ENCODE results near the gene CBFA2T2.
"Not testable (repeated sequence)": the region's sequence is repeated elsewhere in the genome, so short reads cannot be mapped to it uniquely, and the experiment has no call there.

CBFA2T2 gene

DNA sequence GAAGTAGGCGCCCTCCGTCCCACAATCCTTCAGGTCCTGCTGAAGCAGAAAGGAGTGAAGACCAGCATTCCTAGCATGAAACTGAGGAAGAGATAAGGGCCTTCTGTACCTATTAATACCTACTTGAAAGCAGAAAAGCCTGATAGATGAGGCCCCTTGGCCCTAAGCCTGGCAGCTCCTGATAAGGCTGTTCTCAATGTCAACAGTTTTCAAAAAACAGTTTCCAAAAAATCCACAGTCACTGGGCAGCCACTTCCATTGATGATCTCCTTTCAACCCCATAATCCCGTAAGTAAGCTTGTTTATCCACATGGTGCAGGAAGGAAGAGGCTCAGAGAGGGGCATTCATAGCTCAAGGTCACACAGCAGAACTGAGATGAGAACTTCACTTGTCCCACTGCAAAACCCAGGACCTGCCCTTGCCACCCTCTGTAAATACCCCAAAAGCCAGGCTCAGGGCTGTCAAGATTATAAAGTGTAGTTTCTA is 199.1 kb downstream of the CBFA2T2 start:
- Histone ChIP-seq H3K4me3 (no peak overlapping the region), H3K9ac (peak overlapping the region in 8 of 11 experiments; percentile 6 to 70 (median 46); a peak in 13 of 22 replicates), H3K36me3 (peaks cover 0 to 6% (median 0%) of the 10 kb centered on the region in 11 experiments; a peak in 5 of 22 replicates), H3K4me2 (peak overlapping the region in 10 of 11 experiments; percentile 74 to 96 (median 86); a peak in 19 of 22 replicates), H3K9me3 (replicated peaks in 1 of 11) (no peaks in the 10 kb centered on the region), H3K4me1 (peaks cover 66 to 93% (median 90%) of the 10 kb centered on the region in 10 experiments), H3K27ac (peak overlapping the region in 9 of 11 experiments; percentile 65 to 96 (median 85); a peak in 18 of 22 replicates), H3K27me3 (no peaks in the 10 kb centered on the region), H4K20me1 (peaks cover 0 to 17% (median 13%) of the 10 kb centered on the region in 11 experiments; a peak in 15 of 22 replicates)
- TF ChIP-seq Cebpa-rat (IDR thresholded peaks at IDR 0.05): no peak

DNA sequence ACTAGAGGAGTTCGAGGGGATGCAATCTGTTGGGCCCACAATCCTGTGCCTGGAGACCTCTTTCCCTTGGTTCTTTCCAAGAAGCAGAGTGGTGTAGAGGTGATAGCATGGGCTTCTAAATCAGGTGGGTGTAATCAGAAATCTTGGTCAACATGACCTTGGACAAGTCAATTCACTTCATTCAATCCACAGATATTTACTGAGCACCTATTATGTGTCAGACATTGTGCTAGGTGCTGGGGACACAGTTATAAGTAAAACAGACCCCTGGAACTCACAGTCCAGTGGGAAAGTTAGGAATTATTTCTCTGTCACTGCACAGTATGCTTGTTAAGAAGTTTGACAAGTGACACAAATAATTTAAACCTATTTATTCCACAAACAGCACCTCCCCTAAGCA is 199.6 kb downstream of the CBFA2T2 start:
- H3K4me2 ChIP-seq: peak overlapping the region; percentile 74 to 96 (median 85); a peak in 21 of 22 replicates
- H3K4me3 ChIP-seq: no peak overlapping the region
- H3K9ac ChIP-seq: peak overlapping the region in 9 of 11 experiments; percentile 6 to 70 (median 45); a peak in 16 of 22 replicates
- H3K27me3 ChIP-seq: no peaks in the 10 kb centered on the region
- TF ChIP-seq Cebpa-rat (IDR thresholded peaks at IDR 0.05): no peak
- H4K20me1 ChIP-seq: peaks cover 0 to 12% (median 8%) of the 10 kb centered on the region in 11 experiments; a peak in 14 of 22 replicates
- H3K4me1 ChIP-seq: peaks cover 65 to 93% (median 90%) of the 10 kb centered on the region in 10 experiments
- H3K27ac ChIP-seq: peak overlapping the region in 9 of 11 experiments; percentile 65 to 96 (median 85); a peak in 18 of 22 replicates
- H3K9me3 ChIP-seq (replicated peaks in 1 of 11): no peaks in the 10 kb centered on the region
- H3K36me3 ChIP-seq: peaks cover 0 to 1% (median 0%) of the 10 kb centered on the region in 11 experiments; a peak in 1 of 22 replicates

DNA sequence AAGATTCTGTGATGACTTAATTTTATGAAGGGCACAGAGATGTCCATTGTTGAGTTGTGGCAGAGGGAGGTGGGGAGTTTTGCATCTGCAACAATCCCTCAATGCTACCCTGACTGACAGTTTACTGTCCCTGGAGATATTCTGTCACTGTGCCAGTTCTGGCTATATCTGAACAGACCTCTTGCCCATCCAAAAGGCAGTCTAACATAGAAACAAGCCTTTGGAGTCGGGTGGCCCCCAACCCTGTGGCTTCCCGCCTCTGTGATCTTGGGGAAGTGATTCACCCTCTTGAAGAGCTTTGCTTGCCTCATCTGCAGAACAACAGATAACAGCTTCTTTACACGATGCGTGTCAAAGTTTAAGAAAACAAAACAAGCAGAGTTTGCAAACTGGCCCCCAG is 200.1 kb downstream of the CBFA2T2 start:
- Histone ChIP-seq H3K9me3 (replicated peaks in 1 of 11) (no peaks in the 10 kb centered on the region), H3K4me3 (peak overlapping the region in 3 of 10 experiments; percentile 30 to 53 (median 32); a peak in 6 of 20 replicates), H3K27me3 (no peaks in the 10 kb centered on the region), H3K9ac (peak overlapping the region; percentile 35 to 76 (median 67); a peak in 19 of 22 replicates), H3K36me3 (no peaks in the 10 kb centered on the region), H3K27ac (peak overlapping the region in 10 of 11 experiments; percentile 50 to 96 (median 85); a peak in 20 of 22 replicates), H4K20me1 (peaks cover 0 to 7% (median 3%) of the 10 kb centered on the region in 11 experiments; a peak in 14 of 22 replicates), H3K4me2 (peak overlapping the region; percentile 74 to 96 (median 85)), H3K4me1 (peaks cover 61 to 90% (median 89%) of the 10 kb centered on the region in 10 experiments)
- peak in 8 of 11 experiments; percentile 31 to 90 (median 68); a peak in 11 of 22 replicates for TF ChIP-seq Cebpa-rat (IDR thresholded peaks at IDR 0.05)

DNA sequence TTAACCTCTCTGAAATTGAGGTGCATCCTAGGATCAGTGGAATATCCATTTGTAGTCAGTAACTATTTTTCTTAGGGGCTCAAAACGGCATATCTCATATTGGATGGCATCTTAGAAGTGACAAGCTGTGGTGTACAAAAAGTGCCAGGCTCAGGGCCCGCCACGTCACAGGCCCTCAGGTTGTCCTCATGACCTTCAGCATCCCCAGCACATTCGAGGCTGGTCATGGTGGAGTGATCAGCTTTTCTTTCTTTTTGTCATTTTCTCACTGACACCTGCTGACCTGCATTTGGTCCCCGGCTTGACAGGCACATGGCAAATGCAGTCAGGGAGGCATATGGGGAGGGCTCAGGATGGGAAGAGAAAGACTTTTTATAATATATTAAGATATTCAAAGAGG is 203.4 kb downstream of the CBFA2T2 start:
- Histone ChIP-seq H3K36me3 (no peaks in the 10 kb centered on the region), H3K4me3 (no peak overlapping the region), H3K4me2 (peak overlapping the region in 10 of 11 experiments; percentile 16 to 96 (median 84); a peak in 19 of 22 replicates), H3K4me1 (peaks cover 36 to 81% (median 67%) of the 10 kb centered on the region in 10 experiments), H3K27me3 (no peaks in the 10 kb centered on the region), H4K20me1 (no peaks in the 10 kb centered on the region), H3K9ac (peak overlapping the region in 8 of 11 experiments; percentile 17 to 66 (median 50); a peak in 13 of 22 replicates), H3K9me3 (replicated peaks in 1 of 11) (peaks cover 5 to 10% (median 7%) of the 10 kb centered on the region in 11 experiments; a peak in 17 of 22 replicates), H3K27ac (peak overlapping the region in 7 of 11 experiments; percentile 39 to 65 (median 55); a peak in 11 of 22 replicates)
- no peak for TF ChIP-seq Cebpa-rat (IDR thresholded peaks at IDR 0.05)

DNA sequence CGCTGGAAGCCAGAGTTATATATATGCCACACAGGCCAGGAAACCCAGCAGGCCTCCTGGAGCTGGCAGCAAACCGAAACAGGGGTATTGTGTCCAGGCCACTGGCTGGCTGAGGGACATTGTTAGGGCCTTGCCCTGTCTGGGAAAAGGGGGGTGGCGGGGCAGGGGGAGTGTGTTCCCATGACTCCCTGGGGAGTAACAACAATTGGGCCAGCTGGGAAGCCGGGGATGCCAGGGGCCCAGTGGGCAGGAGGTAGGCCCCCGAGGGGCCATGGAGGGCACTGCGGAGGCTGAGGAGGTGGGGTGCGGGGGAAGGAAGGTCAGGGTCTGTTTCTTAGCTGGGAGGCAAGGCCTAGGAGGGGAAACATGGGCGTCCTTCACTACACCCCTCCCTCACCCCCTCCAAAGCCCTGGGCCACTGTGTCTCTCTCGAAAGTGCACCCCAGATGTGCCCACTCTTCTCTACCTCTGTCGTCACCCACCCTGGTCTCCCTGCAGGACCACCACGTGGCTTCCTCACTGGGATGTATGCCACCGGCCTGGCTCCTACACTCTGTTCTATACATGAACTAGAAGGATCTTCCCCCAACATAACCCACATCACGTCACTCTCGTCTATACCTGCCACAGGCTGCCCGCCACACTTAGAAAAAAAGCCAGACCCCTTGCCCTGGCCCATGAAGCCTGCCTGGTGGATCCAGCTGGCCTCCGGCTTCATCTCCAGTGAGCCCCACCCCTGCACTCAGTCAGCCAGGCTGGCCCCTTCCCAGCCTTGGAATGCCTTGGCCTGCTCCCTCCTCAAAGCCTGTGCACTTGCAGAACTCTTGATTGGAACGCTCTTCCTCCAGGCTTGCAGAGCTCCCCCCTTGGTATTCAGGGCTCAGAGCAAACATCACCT is 204.1 kb downstream of the CBFA2T2 start:
- H3K9ac ChIP-seq: peak overlapping the region in 10 of 11 experiments; percentile 17 to 66 (median 50); a peak in 18 of 22 replicates
- H3K4me1 ChIP-seq: peaks cover 35 to 74% (median 60%) of the 10 kb centered on the region in 10 experiments
- H3K4me2 ChIP-seq: peak overlapping the region; percentile 16 to 96 (median 84); a peak in 21 of 22 replicates
- H3K4me3 ChIP-seq: no peak overlapping the region
- H3K36me3 ChIP-seq: no peaks in the 10 kb centered on the region
- no peak for TF ChIP-seq Cebpa-rat (IDR thresholded peaks at IDR 0.05)
- no peaks in the 10 kb centered on the region for H3K27me3 ChIP-seq
- H3K27ac ChIP-seq: peak overlapping the region in 9 of 11 experiments; percentile 9 to 65 (median 52); a peak in 17 of 22 replicates
- H4K20me1 ChIP-seq: no peaks in the 10 kb centered on the region
- peaks cover 11 to 17% (median 14%) of the 10 kb centered on the region in 11 experiments; a peak in 17 of 22 replicates for H3K9me3 ChIP-seq (replicated peaks in 1 of 11)

DNA sequence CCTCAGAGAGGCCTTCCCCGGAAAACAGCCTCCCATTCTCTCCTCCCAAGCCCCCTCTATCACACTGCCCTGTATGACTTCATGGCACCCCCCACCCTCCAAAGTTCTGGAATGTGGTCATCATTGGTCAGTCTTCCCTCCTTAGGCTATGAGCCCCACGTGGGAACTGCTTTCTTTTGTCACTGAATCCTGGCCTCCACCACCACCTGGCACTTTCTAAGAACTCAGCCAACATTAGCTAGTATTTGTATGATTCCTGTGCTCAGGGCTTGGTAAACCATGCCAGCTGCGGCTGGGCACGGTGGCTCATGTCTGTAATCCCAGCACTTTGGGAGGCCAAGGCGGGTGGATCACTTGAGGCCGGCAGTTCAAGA is 204.7 kb downstream of the CBFA2T2 start:
- Histone ChIP-seq H3K9ac (peak overlapping the region in 2 of 11 experiments; percentile 60 to 66; a peak in 3 of 22 replicates), H3K4me1 (peaks cover 35 to 68% (median 53%) of the 10 kb centered on the region in 10 experiments)
- no peak for TF ChIP-seq Cebpa-rat (IDR thresholded peaks at IDR 0.05)

DNA sequence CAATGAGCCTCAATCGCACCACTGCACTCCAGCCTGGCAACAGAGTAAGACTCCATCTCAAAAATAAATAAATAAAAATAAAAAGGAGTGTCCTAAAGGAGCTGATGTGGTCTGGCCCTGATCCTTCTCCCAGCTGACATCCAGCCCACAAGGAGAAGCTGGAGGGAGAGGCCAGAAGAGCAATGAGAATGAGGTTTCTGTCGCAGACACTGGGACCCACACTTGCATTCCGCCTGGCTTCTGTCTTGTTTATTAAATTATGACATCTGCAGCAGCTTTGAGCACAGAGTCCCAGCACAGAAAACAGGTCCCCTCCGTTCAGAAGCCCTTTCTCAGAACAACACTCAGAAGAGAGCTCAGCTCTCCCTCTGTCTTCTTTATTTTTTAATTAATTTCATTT is 206.6 kb downstream of the CBFA2T2 start:
- Histone ChIP-seq H3K9ac (peak overlapping the region in 1 of 11 experiments; percentile 35; a peak in 1 of 22 replicates), H3K9me3 (replicated peaks in 1 of 11) (peaks cover 22 to 33% (median 27%) of the 10 kb centered on the region in 11 experiments; a peak in 21 of 22 replicates), H3K27me3 (no peaks in the 10 kb centered on the region), H3K4me3 (no peak overlapping the region), H3K36me3 (no peaks in the 10 kb centered on the region), H3K27ac (no peak overlapping the region), H4K20me1 (no peaks in the 10 kb centered on the region), H3K4me2 (no peak overlapping the region), H3K4me1 (peaks cover 17 to 51% (median 37%) of the 10 kb centered on the region in 10 experiments; a peak in 19 of 20 replicates)
- TF ChIP-seq Cebpa-rat (IDR thresholded peaks at IDR 0.05): no peak

More for the DNA sequence above, 204.7 kb downstream of the CBFA2T2 start:
- no peaks in the 10 kb centered on the region for H3K27me3 ChIP-seq
- H3K9me3 ChIP-seq (replicated peaks in 1 of 11): peaks cover 12 to 20% (median 16%) of the 10 kb centered on the region in 11 experiments; a peak in 17 of 22 replicates
- H3K27ac ChIP-seq: peak overlapping the region in 3 of 11 experiments; percentile 52 to 62 (median 56); a peak in 4 of 22 replicates
- H3K4me3 ChIP-seq: no peak overlapping the region
- no peaks in the 10 kb centered on the region for H3K36me3 ChIP-seq
- H4K20me1 ChIP-seq: no peaks in the 10 kb centered on the region
- H3K4me2 ChIP-seq: peak overlapping the region in 9 of 11 experiments; percentile 16 to 96 (median 85); a peak in 17 of 22 replicates

DNA sequence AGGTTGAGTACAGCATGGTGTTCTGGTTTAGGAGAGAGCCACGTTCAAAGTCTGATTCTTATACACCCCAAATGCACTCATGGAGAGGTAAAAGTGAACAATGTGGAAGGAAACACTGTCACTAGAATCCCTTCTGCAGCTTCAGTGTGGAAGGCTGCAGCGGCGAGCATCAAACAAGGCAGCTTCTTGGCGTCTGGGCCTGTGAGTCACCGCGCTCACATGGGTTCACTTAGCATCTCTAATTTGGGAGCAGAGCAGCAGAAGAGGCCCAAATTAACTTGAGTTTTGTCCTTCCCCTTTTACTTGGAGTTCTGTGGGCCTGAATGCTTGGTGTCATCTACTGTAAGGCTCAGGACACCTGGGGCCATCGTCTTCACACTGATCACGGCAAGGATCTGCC is 207.2 kb downstream of the CBFA2T2 start:
- Histone ChIP-seq H3K9me3 (replicated peaks in 1 of 11) (peaks cover 27 to 39% (median 34%) of the 10 kb centered on the region in 11 experiments), H3K27ac (no peak overlapping the region), H3K4me1 (peaks cover 15 to 45% (median 30%) of the 10 kb centered on the region in 10 experiments; a peak in 19 of 20 replicates), H3K4me2 (peak overlapping the region in 1 of 11 experiments; percentile 35; a peak in 2 of 22 replicates), H3K36me3 (no peaks in the 10 kb centered on the region), H3K4me3 (no peak overlapping the region), H3K27me3 (no peaks in the 10 kb centered on the region), H4K20me1 (no peaks in the 10 kb centered on the region), H3K9ac (peak overlapping the region in 1 of 11 experiments; percentile 35; a peak in 1 of 22 replicates)
- no peak for TF ChIP-seq Cebpa-rat (IDR thresholded peaks at IDR 0.05)

DNA sequence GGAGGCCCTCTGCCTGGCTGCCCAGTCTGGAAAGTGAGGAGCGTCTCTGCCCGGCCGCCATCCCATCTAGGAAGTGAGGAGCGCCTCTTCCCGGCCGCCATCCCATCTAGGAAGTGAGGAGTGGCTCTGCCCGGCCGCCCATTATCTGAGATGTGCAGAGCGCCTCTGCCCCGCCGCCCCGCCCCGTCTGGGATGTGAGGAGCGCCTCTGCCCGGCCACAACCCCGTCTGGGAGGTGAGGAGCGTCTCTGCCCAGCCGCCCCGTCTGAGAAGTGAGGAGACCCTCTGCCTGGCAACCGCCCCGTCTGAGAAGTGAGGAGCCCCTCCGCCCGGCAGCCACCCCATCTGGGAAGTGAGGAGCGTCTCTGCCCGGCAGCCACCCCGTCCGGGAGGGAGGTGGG is 209.1 kb downstream of the CBFA2T2 start:
- H3K4me1 ChIP-seq: peaks cover 3 to 39% (median 20%) of the 10 kb centered on the region in 10 experiments; a peak in 18 of 20 replicates
- H3K9ac ChIP-seq, H3K4me3 ChIP-seq, H4K20me1 ChIP-seq, H3K36me3 ChIP-seq, H3K27ac ChIP-seq, H3K27me3 ChIP-seq, H3K4me2 ChIP-seq: not testable (repeated sequence)
- H3K9me3 ChIP-seq (replicated peaks in 1 of 11): peaks cover 27 to 43% (median 37%) of the 10 kb centered on the region in 11 experiments

Data from BLaER1 treated with 17β-estradiol and CSF1 and Interleukin-3, amounts not matched to agents 10 nM and 100 nM (cell line).